T-cell (primary cell): ENCODE measurements around the gene OR1J4. TPM values are rescaled to one million over a fixed set of nuclear protein-coding genes. Genes with fewer than 3 reads are reported as not detected.
"Not testable (repeated sequence)": the region's sequence is repeated elsewhere in the genome, so short reads cannot be mapped to it uniquely, and the experiment has no call there.

Source experiments
- ATAC-seq, 4 experiments: fragments of 200-7000 bp in 3 of 4; fragments of 150-1000 bp in 1 of 4; cut with Tn5 transposase; replicated peaks in 1 of 4; 1 replicate in 3 of 4; 2 replicates in 1 of 4; pipeline ENCODE4 v1.10.0; 2021; ENCODE audit warnings: moderate library complexity in 3 of 4, mild to moderate bottlenecking in 2 of 4, moderate number of reproducible peaks in 1 of 4
- CTCF ChIA-PET, 2 donors: fragments of 300-600 bp; sonication (Branson Sonifier 250); formaldehyde crosslinking; loops; one replicate each; lab custom pipeline; 2022; ENCODE audit warnings: antibody characterized with exemption in 2 of 2; lab: Charles Lee
- POLR2A ChIA-PET, 2 donors: fragments of 300-600 bp; sonication (Branson Sonifier 250); formaldehyde crosslinking; loops; one replicate each; lab custom pipeline; 2022; ENCODE audit warnings: antibody characterized with exemption in 2 of 2; lab: Charles Lee
- DNase-seq, 35 experiments: peaks; one replicate each; pipeline versions ENCODE4 v3.0.0 to v3.0.0-alpha.2; 2013 to 2023
- H3K27ac ChIP-seq: one replicate; pipeline ENCODE4 v1.5.1; 2013; ENCODE audit warnings: low read length
- H3K27me3 ChIP-seq, 2 experiments: replicated peaks in 1 of 2; 1 replicate in 1 of 2; 2 replicates in 1 of 2; pipeline versions ENCODE4 v1.6.1 to v1.7.0; 2013; ENCODE audit warnings: low read length in 1 of 2, mixed read lengths in 1 of 2; ENCODE audit not compliant: control insufficient read depth in 2 of 2, insufficient read depth in 2 of 2; ENCODE audit errors: extremely low read depth in 1 of 2
- H3K36me3 ChIP-seq, 2 donors: 1 replicate in 1 of 2; 2 replicates in 1 of 2; pipeline versions ENCODE4 v1.6.1 to v1.7.0; 2013; ENCODE audit warnings: low read length in 1 of 2; ENCODE audit not compliant: control insufficient read depth in 2 of 2, insufficient read depth in 1 of 2; ENCODE audit errors: extremely low read depth in 1 of 2
- H3K4me1 ChIP-seq, 2 experiments: 1 replicate in 1 of 2; 2 replicates in 1 of 2; pipeline versions ENCODE4 v1.6.1 to v1.7.0; 2013; ENCODE audit warnings: low read length in 2 of 2, mixed read lengths in 1 of 2; ENCODE audit not compliant: insufficient read depth in 2 of 2, control insufficient read depth in 1 of 2; ENCODE audit errors: extremely low read depth in 1 of 2
- H3K4me3 ChIP-seq, 2 donors: 1 replicate in 1 of 2; 2 replicates in 1 of 2; pipeline versions ENCODE4 v1.5.1 to v1.7.0; 2013; ENCODE audit warnings: mild to moderate bottlenecking in 2 of 2, low read length in 1 of 2, moderate library complexity in 1 of 2; ENCODE audit not compliant: control insufficient read depth in 1 of 2; ENCODE audit errors: extremely low read depth in 1 of 2
- H3K9me3 ChIP-seq: 2 replicates; pipeline ENCODE4 v1.7.0; 2013
- H3K27ac Mint-ChIP-seq, 2 donors: one replicate each; pipeline ENCODE4 v1.8.0; 2020 to 2021; ENCODE audit warnings: mild to moderate bottlenecking in 2 of 2, mixed read lengths in 2 of 2
- H3K27me3 Mint-ChIP-seq, 2 donors: one replicate each; pipeline ENCODE4 v1.8.0; 2021 to 2022; ENCODE audit warnings: mixed read lengths in 2 of 2
- H3K36me3 Mint-ChIP-seq: one replicate; pipeline ENCODE4 v1.8.0; 2021; ENCODE audit warnings: mixed read lengths
- H3K4me1 Mint-ChIP-seq, 3 donors: one replicate each; pipeline ENCODE4 v1.8.0; 2020 to 2022; ENCODE audit warnings: mixed read lengths in 3 of 3, mild to moderate bottlenecking in 1 of 3
- H3K4me3 Mint-ChIP-seq, 3 donors: one replicate each; pipeline ENCODE4 v1.8.0; 2020 to 2022; ENCODE audit warnings: mild to moderate bottlenecking in 3 of 3, mixed read lengths in 3 of 3, moderate library complexity in 3 of 3
- H3K9me3 Mint-ChIP-seq, 3 donors: one replicate each; pipeline ENCODE4 v1.8.0; 2020 to 2022; ENCODE audit warnings: mixed read lengths in 3 of 3
- WGBS: methylation state at CpG from one replicate; pipeline ENCODE4 v1.1.5; 2013; ENCODE audit warnings: missing lambda C conversion rate; ENCODE audit not compliant: insufficient coverage; 5-methylcytosine and 5-hydroxymethylcytosine counted together
- total RNA-seq, 35 experiments: library from RNA in 6 of 35; stranded (reverse) in 6 of 35; fragments of 120-200 nt in 1 of 35; gene quantifications; one replicate each; pipeline versions ENCODE4 v1.2.1 to v1.2.4 and lab custom pipeline; 2013 to 2026

OR1J4 gene
- total RNA-seq, 5 donors from 2014 or later (not counting 1 experiment from before 2014, with no cell fraction given): not detected

DNA sequence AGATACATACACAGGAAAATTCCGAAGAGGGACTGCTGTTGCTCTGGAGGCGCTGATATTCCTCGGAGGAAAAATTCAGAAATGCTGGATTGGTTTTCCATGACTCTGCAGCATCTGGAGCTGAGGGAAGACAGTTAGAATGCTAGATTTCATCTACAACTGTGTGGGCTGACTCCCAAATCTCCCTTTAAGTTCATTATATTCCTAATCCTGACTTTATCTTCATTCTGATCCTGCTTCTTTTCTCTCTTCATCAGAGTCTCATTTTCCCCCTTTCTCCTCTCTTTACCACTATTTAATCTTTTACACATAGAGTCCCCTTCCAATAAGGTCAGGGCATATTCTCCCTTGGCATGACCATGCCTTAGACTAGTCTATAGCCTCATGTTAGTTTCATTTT, 8.3 kb downstream of the OR1J4 start, which contains the start of gene OR1N1:
TSS of gene OR1N1 (minus strand) at position 101 of the 400 bp plus-strand sequence. CDS start at position 101, 0 bp downstream.
- 93% methylated on average over 3 of the region's 3 CpGs for WGBS
- Mint-ChIP-seq H3K4me1 (no peaks in the 10 kb centered on the region), H3K9me3 (no peaks in the 10 kb centered on the region), H3K27ac (no peak within 1 kb of the TSS), H3K4me3 (no peak within 1 kb of the TSS), H3K27me3 (peaks cover 20 to 27% of the 10 kb centered on the region in 2 donors), H3K36me3 (no peaks in the 10 kb centered on the region)
- no peaks in the 10 kb centered on the region for H3K36me3 ChIP-seq
- peaks cover 0 to 8% of the 10 kb centered on the region in 2 experiments for H3K27me3 ChIP-seq
- no peaks in the 10 kb centered on the region for H3K4me1 ChIP-seq
- POLR2A ChIA-PET: no interaction called here
- no peak within 1 kb of the TSS for H3K4me3 ChIP-seq
- no peak for DNase-seq
- no peak for ATAC-seq
- no peaks in the 10 kb centered on the region for H3K9me3 ChIP-seq
- no peak within 1 kb of the TSS for H3K27ac ChIP-seq
- CTCF ChIA-PET: no interaction called here

DNA sequence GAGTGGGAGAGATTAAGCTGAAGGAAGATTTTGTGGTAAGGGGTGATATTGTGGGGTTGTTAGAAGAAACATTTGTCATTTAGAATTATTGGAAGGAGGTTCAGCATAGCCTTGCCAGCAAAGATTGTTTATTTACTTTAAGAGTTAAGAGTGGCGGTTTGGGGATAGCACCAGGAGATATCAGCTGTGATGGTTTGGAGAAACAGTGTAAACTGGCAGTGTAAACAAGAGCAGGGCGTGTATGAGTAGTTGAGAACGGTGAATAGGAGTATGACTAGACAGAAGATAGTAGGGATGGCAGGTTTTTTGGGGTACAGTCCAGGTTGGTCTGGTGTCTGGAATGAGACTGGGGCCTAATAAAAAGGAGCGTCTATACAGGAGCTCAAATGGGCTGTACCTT, 12.2 kb downstream of the OR1J4 start:
- CTCF ChIA-PET, ATAC-seq, H3K36me3 Mint-ChIP-seq, H3K9me3 ChIP-seq, H3K9me3 Mint-ChIP-seq, H3K4me3 Mint-ChIP-seq, H3K4me3 ChIP-seq, H3K27ac ChIP-seq, H3K36me3 ChIP-seq, POLR2A ChIA-PET, H3K4me1 ChIP-seq, H3K27ac Mint-ChIP-seq, H3K4me1 Mint-ChIP-seq, DNase-seq: not testable (repeated sequence)
- H3K27me3 ChIP-seq: peaks cover 0 to 12% of the 10 kb centered on the region in 2 experiments
- peaks cover 4 to 11% of the 10 kb centered on the region in 2 donors for H3K27me3 Mint-ChIP-seq
- WGBS: 69% methylated on average over 3 of the region's 4 CpGs

DNA sequence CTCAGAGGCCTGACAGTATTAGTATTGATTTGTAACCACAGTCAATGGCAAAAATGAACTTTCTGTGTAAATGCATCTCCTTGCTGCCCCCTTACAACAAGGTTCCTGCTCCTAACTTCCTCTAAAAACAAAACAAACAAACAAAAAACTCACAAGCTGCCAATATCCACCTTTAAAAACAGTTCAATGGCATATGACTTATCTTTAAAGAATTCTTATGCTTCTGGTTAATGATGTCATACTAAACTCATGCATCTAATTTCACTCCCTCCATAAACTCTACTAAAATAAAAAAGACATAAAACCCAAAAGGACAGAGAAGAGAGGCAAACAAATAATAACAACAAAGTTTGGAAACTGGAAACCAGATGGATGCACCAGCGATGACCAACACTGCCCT, 17.2 kb downstream of the OR1J4 start:
- Histone ChIP-seq H3K9me3 (no peaks in the 10 kb centered on the region), H3K27me3 (peaks cover 0 to 5% of the 10 kb centered on the region in 2 experiments), H3K27ac (no peak overlapping the region), H3K4me1 (no peaks in the 10 kb centered on the region), H3K36me3 (no peaks in the 10 kb centered on the region), H3K4me3 (no peak overlapping the region)
- CTCF ChIA-PET: no interaction called here
- WGBS: 100% methylated on average over 1 of the region's 1 CpG
- H3K9me3 Mint-ChIP-seq: peaks cover 0 to 3% (median 3%) of the 10 kb centered on the region in 3 donors
- no peak overlapping the region for H3K4me3 Mint-ChIP-seq
- POLR2A ChIA-PET: no interaction called here
- no peaks in the 10 kb centered on the region for H3K36me3 Mint-ChIP-seq
- H3K27me3 Mint-ChIP-seq: peaks cover 0 to 3% of the 10 kb centered on the region in 2 donors
- H3K27ac Mint-ChIP-seq: no peak overlapping the region
- DNase-seq: no peak
- ATAC-seq: no peak
- H3K4me1 Mint-ChIP-seq: no peaks in the 10 kb centered on the region

DNA sequence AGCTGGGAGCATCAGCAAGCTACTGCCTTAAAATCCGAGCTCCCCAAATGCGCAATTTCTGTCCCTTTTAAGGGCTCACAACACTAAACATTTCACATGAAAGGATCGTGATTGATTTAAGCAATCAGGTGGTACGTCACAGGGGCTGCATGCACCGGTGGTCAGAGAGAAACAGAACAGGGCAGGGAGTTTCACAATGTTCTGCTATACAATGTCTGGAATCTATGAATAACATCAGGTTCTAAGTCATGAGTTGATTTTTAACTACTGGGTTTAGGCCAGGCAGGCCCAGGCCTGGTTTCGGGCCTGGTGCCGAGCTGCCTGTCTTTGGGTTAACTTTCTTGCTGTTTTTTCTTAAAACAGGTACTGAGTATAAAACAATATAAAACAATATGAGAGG, 18.1 kb downstream of the OR1J4 start:
- 78% methylated on average over 4 of the region's 7 CpGs for whole genome bisulfite sequencing
- CTCF ChIA-PET: not testable (repeated sequence)

DNA sequence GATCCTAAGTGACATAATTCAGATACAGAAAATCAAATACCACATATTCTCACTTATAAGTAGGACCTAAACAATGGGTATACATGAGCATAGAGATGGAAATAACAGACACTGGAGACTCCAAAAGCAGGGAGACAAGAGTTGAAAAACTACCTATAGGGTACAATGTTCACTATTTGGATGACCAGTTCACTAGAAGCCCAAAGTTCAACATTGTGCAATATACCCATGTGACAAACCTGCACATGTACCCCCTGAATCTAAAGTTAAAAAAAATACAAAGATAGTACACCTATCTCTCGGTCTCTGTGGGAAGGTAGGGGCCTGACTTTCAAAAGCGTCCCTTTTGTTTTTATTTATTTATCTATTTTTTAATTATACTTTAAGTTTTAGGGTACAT, 19.8 kb downstream of the OR1J4 start:
- no peaks in the 10 kb centered on the region for H3K4me1 Mint-ChIP-seq
- no peak overlapping the region for H3K4me3 Mint-ChIP-seq
- Histone ChIP-seq H3K27me3 (peaks cover 3 to 4% of the 10 kb centered on the region in 2 experiments), H3K27ac (no peak overlapping the region), H3K36me3 (no peaks in the 10 kb centered on the region), H3K4me1 (no peaks in the 10 kb centered on the region), H3K9me3 (no peaks in the 10 kb centered on the region), H3K4me3 (no peak overlapping the region)
- no CpG with 5 or more reads among the region's 2 CpGs for WGBS
- no peaks in the 10 kb centered on the region for H3K36me3 Mint-ChIP-seq
- ATAC-seq (no peak), DNase-seq (no peak)
- ChIA-PET POLR2A (no interaction called here), CTCF (no interaction called here)
- peaks cover 0 to 7% of the 10 kb centered on the region in 2 donors for H3K27me3 Mint-ChIP-seq
- H3K9me3 Mint-ChIP-seq: peaks cover 0 to 3% (median 3%) of the 10 kb centered on the region in 3 donors
- H3K27ac Mint-ChIP-seq: no peak overlapping the region

More for the DNA sequence above, 18.1 kb downstream of the OR1J4 start:
- H3K4me1 Mint-ChIP-seq, H3K4me3 Mint-ChIP-seq, ATAC-seq, H3K9me3 ChIP-seq, H3K4me1 ChIP-seq, H3K4me3 ChIP-seq, H3K27ac Mint-ChIP-seq, H3K36me3 ChIP-seq, POLR2A ChIA-PET, H3K27me3 Mint-ChIP-seq, DNase-seq, H3K36me3 Mint-ChIP-seq, H3K27me3 ChIP-seq, H3K27ac ChIP-seq, H3K9me3 Mint-ChIP-seq: not testable (repeated sequence)

DNA sequence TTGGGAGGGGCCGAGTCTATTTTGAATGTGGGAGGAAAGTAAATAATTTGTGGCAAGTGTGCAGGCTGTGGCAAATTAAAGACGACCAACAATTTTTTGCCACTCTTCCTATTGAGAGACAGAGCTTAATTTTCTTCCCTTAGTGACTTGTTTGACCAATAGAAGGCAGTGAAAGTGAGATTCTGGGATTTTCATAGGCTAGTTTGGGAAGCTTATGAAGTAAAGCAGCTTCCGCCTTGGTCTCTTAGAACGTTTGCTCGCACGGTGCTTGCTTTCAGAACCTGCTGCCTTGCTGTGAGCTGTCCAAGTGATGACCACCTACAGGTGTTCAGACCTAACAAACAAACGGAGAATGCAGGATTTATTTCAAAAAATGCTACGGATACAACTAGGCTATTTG, 27.3 kb downstream of the OR1J4 start:
- ChIA-PET CTCF (no interaction called here), POLR2A (no interaction called here)
- DNase-seq (no peak), ATAC-seq (no peak)
- peaks cover 9 to 25% of the 10 kb centered on the region in 2 donors for H3K27me3 Mint-ChIP-seq
- no peaks in the 10 kb centered on the region for H3K36me3 ChIP-seq
- H3K4me1 ChIP-seq: no peaks in the 10 kb centered on the region
- H3K4me3 ChIP-seq: no peak overlapping the region
- WGBS: no CpG with 5 or more reads among the region's 8 CpGs
- peaks cover 0 to 3% (median 0%) of the 10 kb centered on the region in 3 donors for H3K9me3 Mint-ChIP-seq
- peaks cover 0 to 3% of the 10 kb centered on the region in 2 experiments for H3K27me3 ChIP-seq
- H3K27ac ChIP-seq: no peak overlapping the region
- no peak overlapping the region for H3K27ac Mint-ChIP-seq
- H3K4me3 Mint-ChIP-seq: no peak overlapping the region
- H3K4me1 Mint-ChIP-seq: no peaks in the 10 kb centered on the region
- no peaks in the 10 kb centered on the region for H3K9me3 ChIP-seq
- peaks cover 2% of the 10 kb centered on the region for H3K36me3 Mint-ChIP-seq

DNA sequence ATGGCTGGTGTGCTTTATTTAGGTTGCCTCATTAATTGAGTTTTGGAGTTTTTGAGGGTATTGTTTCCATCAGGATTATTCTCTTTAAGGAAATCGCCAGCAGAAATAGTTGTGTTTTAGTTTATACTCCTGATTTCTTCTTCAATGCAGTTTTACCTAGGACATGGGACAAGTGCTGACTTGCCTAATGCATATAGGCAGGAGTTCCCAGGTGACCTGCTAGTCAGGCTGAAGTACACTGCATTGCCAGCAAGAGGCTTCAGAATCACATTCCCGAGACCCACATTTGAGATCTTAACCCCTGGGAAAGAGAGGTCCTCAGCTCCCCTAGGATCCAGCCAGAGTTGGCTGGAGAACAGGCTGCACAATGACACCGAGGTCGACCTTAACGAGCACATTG, 32.4 kb downstream of the OR1J4 start:
- H3K27ac ChIP-seq: no peak overlapping the region
- peaks cover 2 to 4% of the 10 kb centered on the region in 2 experiments for H3K27me3 ChIP-seq
- no peaks in the 10 kb centered on the region for H3K9me3 ChIP-seq
- Mint-ChIP-seq H3K9me3 (peaks cover 0 to 3% (median 0%) of the 10 kb centered on the region in 3 donors), H3K4me3 (no peak overlapping the region), H3K36me3 (peaks cover 2% of the 10 kb centered on the region), H3K27me3 (peaks cover 20 to 31% of the 10 kb centered on the region in 2 donors), H3K27ac (no peak overlapping the region), H3K4me1 (no peaks in the 10 kb centered on the region)
- ChIA-PET POLR2A (no interaction called here), CTCF (no interaction called here)
- ATAC-seq (no peak), DNase-seq (no peak)
- no peaks in the 10 kb centered on the region for H3K4me1 ChIP-seq
- no peaks in the 10 kb centered on the region for H3K36me3 ChIP-seq
- no peak overlapping the region for H3K4me3 ChIP-seq
- WGBS: 69% methylated on average over 2 of the region's 5 CpGs
